Liver (tissue), 3 donors: ENCODE data around the gene GGT6.
"Not testable (repeated sequence)": the region's sequence is repeated elsewhere in the genome, so short reads cannot be mapped to it uniquely, and the experiment has no call there.

Experiments
- JUND ChIP-seq, 2 donors: IDR thresholded peaks; 2 replicates each; pipeline ENCODE4 v1.6.1; 2016; ENCODE audit warnings: antibody characterized with exemption in 2 of 2
- TF ChIP-seq, protein P1 (sequence below): fragments of 150-350 bp; IDR thresholded peaks from 2 replicates; pipeline ENCODE4 v1.5.1; 2017; ENCODE audit warnings: improper control_type of control experiment, low read depth, low read length; ENCODE audit not compliant: missing input control
- donor health status: healthy.
- donor health status: healthy.

GRCh38 chr17:4595685-4596342 lies 35.4 kb upstream of the GGT6 start:
- TF ChIP-seq, protein P1, sequence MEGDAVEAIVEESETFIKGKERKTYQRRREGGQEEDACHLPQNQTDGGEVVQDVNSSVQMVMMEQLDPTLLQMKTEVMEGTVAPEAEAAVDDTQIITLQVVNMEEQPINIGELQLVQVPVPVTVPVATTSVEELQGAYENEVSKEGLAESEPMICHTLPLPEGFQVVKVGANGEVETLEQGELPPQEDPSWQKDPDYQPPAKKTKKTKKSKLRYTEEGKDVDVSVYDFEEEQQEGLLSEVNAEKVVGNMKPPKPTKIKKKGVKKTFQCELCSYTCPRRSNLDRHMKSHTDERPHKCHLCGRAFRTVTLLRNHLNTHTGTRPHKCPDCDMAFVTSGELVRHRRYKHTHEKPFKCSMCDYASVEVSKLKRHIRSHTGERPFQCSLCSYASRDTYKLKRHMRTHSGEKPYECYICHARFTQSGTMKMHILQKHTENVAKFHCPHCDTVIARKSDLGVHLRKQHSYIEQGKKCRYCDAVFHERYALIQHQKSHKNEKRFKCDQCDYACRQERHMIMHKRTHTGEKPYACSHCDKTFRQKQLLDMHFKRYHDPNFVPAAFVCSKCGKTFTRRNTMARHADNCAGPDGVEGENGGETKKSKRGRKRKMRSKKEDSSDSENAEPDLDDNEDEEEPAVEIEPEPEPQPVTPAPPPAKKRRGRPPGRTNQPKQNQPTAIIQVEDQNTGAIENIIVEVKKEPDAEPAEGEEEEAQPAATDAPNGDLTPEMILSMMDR: not testable (repeated sequence)
- not testable (repeated sequence) for TF ChIP-seq JUND (IDR thresholded peaks at IDR 0.05)
